Midbrain (tissue), 1 donor: ENCODE measurements around the gene BMPR1A.
"Not testable (repeated sequence)": the region's sequence is repeated elsewhere in the genome, so short reads cannot be mapped to it uniquely, and the experiment has no call there.

ENCODE experiments used
- DNase-seq: peaks from one replicate; lab custom pipeline; 2025; lab: John Stamatoyannopoulos, UW

The BMPR1A gene

GRCh38 chr10:86880971-86881370 is 124.6 kb downstream of the BMPR1A start:
- DNase-seq, result no peak

GRCh38 chr10:86888585-86889381 is 132.4 kb downstream of the BMPR1A start:
- DNase-seq, result no peak

GRCh38 chr10:86889997-86890396 is 133.6 kb downstream of the BMPR1A start:
- DNase-seq, result no peak

- no peak for DNase-seq
Measured at GRCh38 chr10:86898511-86898910, 142.1 kb downstream of the BMPR1A start.

GRCh38 chr10:86899132-86899531 is 142.7 kb downstream of the BMPR1A start:
- DNase-seq, result peak; percentile 39

GRCh38 chr10:86899670-86900276 is 143.4 kb downstream of the BMPR1A start:
- DNase-seq, result peak; percentile 78

GRCh38 chr10:86900955-86901354 is 144.5 kb downstream of the BMPR1A start:
- DNase-seq, result peak; percentile 59

GRCh38 chr10:86904600-86904999 is 148.2 kb downstream of the BMPR1A start:
- DNase-seq, result no peak

- DNase-seq, result no peak
Measured at GRCh38 chr10:86905429-86905828, 149.0 kb downstream of the BMPR1A start.

GRCh38 chr10:86914734-86915133 is 158.3 kb downstream of the BMPR1A start:
- DNase-seq, result no peak

GRCh38 chr10:86918022-86918471 is 161.6 kb downstream of the BMPR1A start:
- no peak for DNase-seq

- DNase-seq, result no peak
Measured at GRCh38 chr10:86922553-86922961, 166.1 kb downstream of the BMPR1A start.

GRCh38 chr10:86929468-86930380 is 173.3 kb downstream of the BMPR1A start:
- DNase-seq, result no peak

GRCh38 chr10:86931872-86932271 is 175.5 kb downstream of the BMPR1A start:
- no peak for DNase-seq

- no peak for DNase-seq
Measured at GRCh38 chr10:86932674-86933073, 176.3 kb downstream of the BMPR1A start.

GRCh38 chr10:86934162-86934711 is 177.8 kb downstream of the BMPR1A start:
- DNase-seq, result not testable (repeated sequence)

GRCh38 chr10:86936661-86937501 is 180.5 kb downstream of the BMPR1A start:
- DNase-seq, result no peak

- no peak for DNase-seq
Measured at GRCh38 chr10:86937502-86938154, 181.2 kb downstream of the BMPR1A start.

- no peak for DNase-seq
Measured at GRCh38 chr10:86938260-86938659, 181.8 kb downstream of the BMPR1A start.

GRCh38 chr10:86940076-86940475 is 183.7 kb downstream of the BMPR1A start:
- not testable (repeated sequence) for DNase-seq

- no peak for DNase-seq
Measured at GRCh38 chr10:86940677-86941076, 184.3 kb downstream of the BMPR1A start.
